ENCODE measurements around the gene SP3.

The SP3 gene

DNA sequence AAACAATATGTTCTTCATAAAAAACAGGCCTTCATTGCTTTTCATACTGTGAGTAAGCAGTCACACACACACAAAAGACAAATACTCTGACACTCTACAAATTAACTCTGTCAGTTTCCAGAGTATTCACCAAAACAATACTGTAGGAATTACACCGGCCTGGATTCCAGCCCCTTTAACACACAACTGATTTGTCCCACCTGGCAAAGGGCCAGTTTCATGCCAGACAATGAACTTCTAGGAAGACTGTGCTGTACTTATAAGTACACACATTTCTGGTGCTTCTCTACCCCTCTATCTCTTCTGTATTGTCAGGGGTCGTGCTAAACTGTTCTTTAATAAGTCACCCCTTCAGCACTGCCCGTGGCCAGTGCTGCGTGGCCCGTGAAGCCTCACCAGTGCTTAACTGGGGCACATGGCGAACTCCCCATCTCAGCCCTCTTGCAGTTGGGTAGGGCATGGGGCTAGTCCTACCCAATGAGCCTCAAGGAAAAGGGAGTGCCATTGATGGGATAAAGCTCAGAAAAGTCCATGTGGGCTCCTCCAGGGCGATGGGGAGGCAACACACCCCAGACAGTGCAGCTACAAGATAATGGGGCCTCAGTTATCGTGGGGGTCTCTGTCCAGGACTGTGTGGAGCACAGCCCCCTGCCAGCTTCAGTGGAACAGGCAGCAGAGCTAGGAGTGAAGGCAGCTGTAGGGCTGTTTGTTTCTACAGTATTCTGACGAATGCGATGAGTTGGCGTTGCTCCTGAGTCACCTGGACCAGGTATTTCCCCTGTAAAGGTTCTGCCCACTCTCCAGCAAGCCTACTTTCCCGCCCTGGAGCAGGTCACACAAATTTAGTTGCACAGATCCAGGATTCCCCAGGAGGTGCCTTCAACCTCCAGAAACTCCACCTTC lies 99.0 kb downstream of the SP3 start:
- Histone ChIP-seq H4K20me1 (ENCODE audit: insufficient read depth, low read length) (no peaks in the 10 kb centered on the region), H3K36me3 (replicated peaks; ENCODE audit: low read depth, low read length) (no peaks in the 10 kb centered on the region), H3K27ac (ENCODE audit: low read length) (no peak overlapping the region), H3K79me2 (ENCODE audit: low read length) (no peaks in the 10 kb centered on the region), H3K4me2 (ENCODE audit: low read length) (no peak overlapping the region), H3K9ac (ENCODE audit: low read length) (no peak overlapping the region), H3K27me3 (ENCODE audit: low read depth, low read length) (0 out of 2 replicates have a peak, but pooled peaks cover 4% of the 10 kb centered on the region), H2AFZ (ENCODE audit: low read depth, low read length) (no peak overlapping the region), H3K9me3 (ENCODE audit: insufficient read depth, low read length) (no peaks in the 10 kb centered on the region), H3K4me3 (ENCODE audit: low read length) (no peak overlapping the region), H3K4me1 (ENCODE audit: low read length) (peaks cover 43% of the 10 kb centered on the region)
- no peak for TF ChIP-seq EZH2phosphoT487 (IDR thresholded peaks at IDR 0.05; ENCODE audit: low read depth)
- TF ChIP-seq, protein P1, sequence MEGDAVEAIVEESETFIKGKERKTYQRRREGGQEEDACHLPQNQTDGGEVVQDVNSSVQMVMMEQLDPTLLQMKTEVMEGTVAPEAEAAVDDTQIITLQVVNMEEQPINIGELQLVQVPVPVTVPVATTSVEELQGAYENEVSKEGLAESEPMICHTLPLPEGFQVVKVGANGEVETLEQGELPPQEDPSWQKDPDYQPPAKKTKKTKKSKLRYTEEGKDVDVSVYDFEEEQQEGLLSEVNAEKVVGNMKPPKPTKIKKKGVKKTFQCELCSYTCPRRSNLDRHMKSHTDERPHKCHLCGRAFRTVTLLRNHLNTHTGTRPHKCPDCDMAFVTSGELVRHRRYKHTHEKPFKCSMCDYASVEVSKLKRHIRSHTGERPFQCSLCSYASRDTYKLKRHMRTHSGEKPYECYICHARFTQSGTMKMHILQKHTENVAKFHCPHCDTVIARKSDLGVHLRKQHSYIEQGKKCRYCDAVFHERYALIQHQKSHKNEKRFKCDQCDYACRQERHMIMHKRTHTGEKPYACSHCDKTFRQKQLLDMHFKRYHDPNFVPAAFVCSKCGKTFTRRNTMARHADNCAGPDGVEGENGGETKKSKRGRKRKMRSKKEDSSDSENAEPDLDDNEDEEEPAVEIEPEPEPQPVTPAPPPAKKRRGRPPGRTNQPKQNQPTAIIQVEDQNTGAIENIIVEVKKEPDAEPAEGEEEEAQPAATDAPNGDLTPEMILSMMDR (IDR thresholded peaks at IDR 0.05; ENCODE audit: low read depth, low read length), result no peak

DNA sequence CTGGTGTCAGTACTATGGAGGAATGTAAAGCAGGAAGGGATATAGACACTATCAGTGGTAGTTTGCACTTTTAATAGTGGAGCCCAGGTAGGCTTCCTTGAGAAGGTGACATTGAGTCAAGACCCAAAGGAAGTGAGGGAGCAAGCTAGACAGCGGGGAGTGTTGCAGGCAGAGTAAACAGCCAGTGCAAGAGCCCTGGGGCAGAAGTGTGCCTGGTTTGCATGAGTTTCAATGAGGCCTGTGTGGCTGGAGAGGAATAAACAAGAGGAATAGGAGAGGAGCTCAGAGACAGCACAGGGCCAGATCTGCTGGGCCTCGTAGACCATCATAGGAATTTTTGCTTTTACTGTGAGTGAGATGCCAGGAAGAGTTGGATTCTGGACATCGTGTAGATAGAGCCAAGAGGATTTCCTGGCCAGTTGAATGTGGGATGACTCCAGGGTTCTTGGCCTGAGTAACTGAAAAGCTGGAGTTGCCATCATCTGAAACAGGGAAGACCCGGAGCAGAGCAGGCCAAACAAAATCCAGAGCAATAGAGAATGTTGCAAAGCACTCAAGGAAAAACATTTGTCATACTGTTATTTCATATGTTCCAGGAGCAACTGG lies 102.5 kb downstream of the SP3 start:
- H2AFZ ChIP-seq (ENCODE audit: low read depth, low read length), result no peak overlapping the region
- H4K20me1 ChIP-seq (ENCODE audit: insufficient read depth, low read length), result no peaks in the 10 kb centered on the region
- no peak overlapping the region for H3K4me3 ChIP-seq (ENCODE audit: low read length)
- H3K27me3 ChIP-seq (ENCODE audit: low read depth, low read length), result 0 out of 2 replicates have a peak, but pooled peaks cover 4% of the 10 kb centered on the region
- no peaks in the 10 kb centered on the region for H3K79me2 ChIP-seq (ENCODE audit: low read length)
- no peaks in the 10 kb centered on the region for H3K9me3 ChIP-seq (ENCODE audit: insufficient read depth, low read length)
- H3K36me3 ChIP-seq (replicated peaks; ENCODE audit: low read depth, low read length), result no peaks in the 10 kb centered on the region
- H3K27ac ChIP-seq (ENCODE audit: low read length), result no peak overlapping the region
- H3K9ac ChIP-seq (ENCODE audit: low read length), result no peak overlapping the region
- no peak for TF ChIP-seq EZH2phosphoT487 (IDR thresholded peaks at IDR 0.05; ENCODE audit: low read depth)
- TF ChIP-seq, protein P1 (IDR thresholded peaks at IDR 0.05; ENCODE audit: low read depth, low read length), result no peak
- H3K4me2 ChIP-seq (ENCODE audit: low read length), result no peak overlapping the region
- H3K4me1 ChIP-seq (ENCODE audit: low read length), result peaks cover 44% of the 10 kb centered on the region

DNA sequence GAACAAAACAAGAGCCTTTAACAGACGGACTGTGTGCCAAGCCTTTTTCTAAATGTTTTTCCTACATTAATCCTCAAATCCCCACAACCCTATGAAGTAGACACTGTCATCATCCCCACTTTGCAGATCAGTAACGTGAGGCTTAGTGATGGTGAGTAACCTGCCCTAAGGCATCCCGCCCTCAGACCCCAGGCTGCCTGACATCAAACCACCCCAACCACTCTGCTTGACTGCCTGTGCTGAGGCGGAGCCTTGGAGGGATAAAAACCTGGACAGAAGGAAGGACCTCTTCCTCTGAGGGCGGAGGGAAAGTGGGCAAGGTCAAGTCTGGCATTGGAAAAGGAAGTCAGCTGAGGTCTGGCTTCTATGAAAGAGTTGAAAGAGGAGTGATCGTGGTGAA lies 104.6 kb downstream of the SP3 start:
- Histone ChIP-seq H4K20me1 (ENCODE audit: insufficient read depth, low read length) (no peaks in the 10 kb centered on the region), H3K36me3 (replicated peaks; ENCODE audit: low read depth, low read length) (no peaks in the 10 kb centered on the region), H3K9me3 (ENCODE audit: insufficient read depth, low read length) (no peaks in the 10 kb centered on the region), H2AFZ (ENCODE audit: low read depth, low read length) (no peak overlapping the region), H3K4me3 (ENCODE audit: low read length) (no peak overlapping the region), H3K4me2 (ENCODE audit: low read length) (0 out of 2 replicates have a peak overlapping the region, but pooled peaks have one; percentile 45), H3K4me1 (ENCODE audit: low read length) (peaks cover 41% of the 10 kb centered on the region), H3K9ac (ENCODE audit: low read length) (no peak overlapping the region), H3K79me2 (ENCODE audit: low read length) (no peaks in the 10 kb centered on the region), H3K27me3 (ENCODE audit: low read depth, low read length) (no peaks in the 10 kb centered on the region), H3K27ac (ENCODE audit: low read length) (no peak overlapping the region)
- TF ChIP-seq, protein P1 (IDR thresholded peaks at IDR 0.05; ENCODE audit: low read depth, low read length), result no peak
- TF ChIP-seq EZH2phosphoT487 (IDR thresholded peaks at IDR 0.05; ENCODE audit: low read depth), result no peak

DNA sequence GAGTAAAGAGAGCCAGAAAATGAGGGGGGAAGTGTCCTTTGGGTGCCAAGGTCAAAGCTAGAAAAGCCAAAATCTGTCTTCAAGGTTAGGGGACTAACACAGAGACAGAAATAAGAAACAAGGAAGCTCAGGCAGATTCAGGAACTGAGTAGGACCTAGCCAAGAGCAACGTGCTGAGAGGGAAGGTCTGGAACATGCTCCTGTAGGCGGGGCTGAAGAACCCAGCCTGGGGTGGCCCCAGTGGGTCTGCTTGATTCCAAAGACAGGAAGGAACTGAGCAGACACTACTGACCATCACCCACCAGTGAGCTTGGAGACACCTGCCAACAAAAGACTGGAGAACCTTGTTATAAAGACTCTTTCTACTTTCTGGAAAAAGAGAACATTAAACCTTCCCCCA lies 105.1 kb downstream of the SP3 start:
- Histone ChIP-seq H3K9ac (ENCODE audit: low read length) (no peak overlapping the region; the same call in 1 of the 2 replicates), H3K4me1 (ENCODE audit: low read length) (peaks cover 41% of the 10 kb centered on the region), H2AFZ (ENCODE audit: low read depth, low read length) (peak overlapping the region; percentile 43; the same call in 1 of the 2 replicates), H3K36me3 (replicated peaks; ENCODE audit: low read depth, low read length) (no peaks in the 10 kb centered on the region), H3K27me3 (ENCODE audit: low read depth, low read length) (no peaks in the 10 kb centered on the region), H3K4me3 (ENCODE audit: low read length) (no peak overlapping the region), H3K4me2 (ENCODE audit: low read length) (peak overlapping the region; percentile 45), H3K79me2 (ENCODE audit: low read length) (no peaks in the 10 kb centered on the region), H3K9me3 (ENCODE audit: insufficient read depth, low read length) (no peaks in the 10 kb centered on the region), H4K20me1 (ENCODE audit: insufficient read depth, low read length) (no peaks in the 10 kb centered on the region), H3K27ac (ENCODE audit: low read length) (peak overlapping the region; percentile 1; the same call in 1 of the 2 replicates)
- no peak for TF ChIP-seq EZH2phosphoT487 (IDR thresholded peaks at IDR 0.05; ENCODE audit: low read depth)
- TF ChIP-seq, protein P1 (IDR thresholded peaks at IDR 0.05; ENCODE audit: low read depth, low read length), result no peak
